ENCODE measurements around the gene PLEKHH2.
"Not testable (repeated sequence)": the region's sequence is repeated elsewhere in the genome, so short reads cannot be mapped to it uniquely, and the experiment has no call there.

PLEKHH2 gene

GRCh38 chr2:43648994-43649701, 12.1 kb downstream of the PLEKHH2 start:
- Histone ChIP-seq H3K9ac (ENCODE audit: low read length) (no peak overlapping the region), H3K9me3 (ENCODE audit: control insufficient read depth, low read depth, low read length) (no peaks in the 10 kb centered on the region), H3K4me3 (ENCODE audit: low read length) (no peak overlapping the region), H3K27ac (ENCODE audit: low read length) (no peak overlapping the region), H3K27me3 (ENCODE audit: control insufficient read depth, insufficient read depth, low read length) (no peaks in the 10 kb centered on the region), H3K36me3 (ENCODE audit: control insufficient read depth, low read depth, low read length) (no peaks in the 10 kb centered on the region), H3K4me1 (ENCODE audit: control insufficient read depth, low read depth, low read length) (no peaks in the 10 kb centered on the region)

- Histone ChIP-seq H3K4me1 (ENCODE audit: control insufficient read depth, low read depth, low read length) (no peaks in the 10 kb centered on the region), H3K4me3 (ENCODE audit: low read length) (no peak overlapping the region), H3K36me3 (ENCODE audit: control insufficient read depth, low read depth, low read length) (no peaks in the 10 kb centered on the region), H3K9me3 (ENCODE audit: control insufficient read depth, low read depth, low read length) (no peaks in the 10 kb centered on the region), H3K9ac (ENCODE audit: low read length) (no peak overlapping the region), H3K27ac (ENCODE audit: low read length) (no peak overlapping the region), H3K27me3 (ENCODE audit: control insufficient read depth, insufficient read depth, low read length) (no peaks in the 10 kb centered on the region)
Observed at GRCh38 chr2:43653506-43653905, 16.4 kb downstream of the PLEKHH2 start.

GRCh38 chr2:43657241-43657640, 20.2 kb downstream of the PLEKHH2 start:
- no peaks in the 10 kb centered on the region for H3K36me3 ChIP-seq (ENCODE audit: control insufficient read depth, low read depth, low read length)
- H3K27ac ChIP-seq (ENCODE audit: low read length): no peak overlapping the region
- H3K9ac ChIP-seq (ENCODE audit: low read length): no peak overlapping the region
- no peaks in the 10 kb centered on the region for H3K27me3 ChIP-seq (ENCODE audit: control insufficient read depth, insufficient read depth, low read length)
- H3K4me1 ChIP-seq (ENCODE audit: control insufficient read depth, low read depth, low read length): no peaks in the 10 kb centered on the region
- no peak overlapping the region for H3K4me3 ChIP-seq (ENCODE audit: low read length)
- no peaks in the 10 kb centered on the region for H3K9me3 ChIP-seq (ENCODE audit: control insufficient read depth, low read depth, low read length)

GRCh38 chr2:43675646-43676321, 38.7 kb downstream of the PLEKHH2 start:
- Histone ChIP-seq H3K9me3 (ENCODE audit: control insufficient read depth, low read depth, low read length) (no peaks in the 10 kb centered on the region), H3K27ac (ENCODE audit: low read length) (no peak overlapping the region), H3K9ac (ENCODE audit: low read length) (no peak overlapping the region), H3K36me3 (ENCODE audit: control insufficient read depth, low read depth, low read length) (no peaks in the 10 kb centered on the region), H3K4me3 (ENCODE audit: low read length) (no peak overlapping the region), H3K4me1 (ENCODE audit: control insufficient read depth, low read depth, low read length) (no peaks in the 10 kb centered on the region), H3K27me3 (ENCODE audit: control insufficient read depth, insufficient read depth, low read length) (no peaks in the 10 kb centered on the region)

GRCh38 chr2:43676322-43677050, 39.4 kb downstream of the PLEKHH2 start, which contains the start of gene C1GALT1C1L:
TSS of gene C1GALT1C1L (minus strand) at chr2:43676429. CDS start at chr2:43676322, 107 bp downstream.
- H3K36me3 ChIP-seq (ENCODE audit: control insufficient read depth, low read depth, low read length): no peaks in the 10 kb centered on the region
- no peak within 1 kb of the TSS for H3K9ac ChIP-seq (ENCODE audit: low read length)
- H3K4me3 ChIP-seq (ENCODE audit: low read length): no peak within 1 kb of the TSS
- no peaks in the 10 kb centered on the region for H3K4me1 ChIP-seq (ENCODE audit: control insufficient read depth, low read depth, low read length)
- no peaks in the 10 kb centered on the region for H3K9me3 ChIP-seq (ENCODE audit: control insufficient read depth, low read depth, low read length)
- H3K27ac ChIP-seq (ENCODE audit: low read length): no peak within 1 kb of the TSS
- H3K27me3 ChIP-seq (ENCODE audit: control insufficient read depth, insufficient read depth, low read length): no peaks in the 10 kb centered on the region

GRCh38 chr2:43677783-43678182, 40.7 kb downstream of the PLEKHH2 start:
- not testable (repeated sequence) for H3K9ac ChIP-seq (ENCODE audit: low read length); H3K4me1 ChIP-seq (ENCODE audit: control insufficient read depth, low read depth, low read length); H3K27me3 ChIP-seq (ENCODE audit: control insufficient read depth, insufficient read depth, low read length); H3K36me3 ChIP-seq (ENCODE audit: control insufficient read depth, low read depth, low read length); H3K27ac ChIP-seq (ENCODE audit: low read length); H3K9me3 ChIP-seq (ENCODE audit: control insufficient read depth, low read depth, low read length); H3K4me3 ChIP-seq (ENCODE audit: low read length)

- Histone ChIP-seq H3K27ac (ENCODE audit: low read length) (no peak overlapping the region), H3K4me1 (ENCODE audit: control insufficient read depth, low read depth, low read length) (no peaks in the 10 kb centered on the region), H3K9me3 (ENCODE audit: control insufficient read depth, low read depth, low read length) (no peaks in the 10 kb centered on the region), H3K27me3 (ENCODE audit: control insufficient read depth, insufficient read depth, low read length) (no peaks in the 10 kb centered on the region), H3K9ac (ENCODE audit: low read length) (no peak overlapping the region), H3K4me3 (ENCODE audit: low read length) (no peak overlapping the region), H3K36me3 (ENCODE audit: control insufficient read depth, low read depth, low read length) (no peaks in the 10 kb centered on the region)
Observed at GRCh38 chr2:43685357-43685756, 48.3 kb downstream of the PLEKHH2 start.

GRCh38 chr2:43689999-43690398, 52.9 kb downstream of the PLEKHH2 start:
- no peaks in the 10 kb centered on the region for H3K4me1 ChIP-seq (ENCODE audit: control insufficient read depth, low read depth, low read length)
- no peaks in the 10 kb centered on the region for H3K9me3 ChIP-seq (ENCODE audit: control insufficient read depth, low read depth, low read length)
- H3K4me3 ChIP-seq (ENCODE audit: low read length): no peak overlapping the region
- H3K9ac ChIP-seq (ENCODE audit: low read length): no peak overlapping the region
- H3K27me3 ChIP-seq (ENCODE audit: control insufficient read depth, insufficient read depth, low read length): no peaks in the 10 kb centered on the region
- no peaks in the 10 kb centered on the region for H3K36me3 ChIP-seq (ENCODE audit: control insufficient read depth, low read depth, low read length)
- H3K27ac ChIP-seq (ENCODE audit: low read length): no peak overlapping the region

- no peak overlapping the region for H3K27ac ChIP-seq (ENCODE audit: low read length)
- H3K9ac ChIP-seq (ENCODE audit: low read length): no peak overlapping the region
- no peaks in the 10 kb centered on the region for H3K27me3 ChIP-seq (ENCODE audit: control insufficient read depth, insufficient read depth, low read length)
- H3K36me3 ChIP-seq (ENCODE audit: control insufficient read depth, low read depth, low read length): no peaks in the 10 kb centered on the region
- H3K4me3 ChIP-seq (ENCODE audit: low read length): no peak overlapping the region
- no peaks in the 10 kb centered on the region for H3K9me3 ChIP-seq (ENCODE audit: control insufficient read depth, low read depth, low read length)
- H3K4me1 ChIP-seq (ENCODE audit: control insufficient read depth, low read depth, low read length): no peaks in the 10 kb centered on the region
Observed at GRCh38 chr2:43692428-43692994, 55.5 kb downstream of the PLEKHH2 start.

- not testable (repeated sequence) for H3K27ac ChIP-seq (ENCODE audit: low read length); H3K4me3 ChIP-seq (ENCODE audit: low read length); H3K36me3 ChIP-seq (ENCODE audit: control insufficient read depth, low read depth, low read length); H3K4me1 ChIP-seq (ENCODE audit: control insufficient read depth, low read depth, low read length); H3K9ac ChIP-seq (ENCODE audit: low read length); H3K9me3 ChIP-seq (ENCODE audit: control insufficient read depth, low read depth, low read length); H3K27me3 ChIP-seq (ENCODE audit: control insufficient read depth, insufficient read depth, low read length)
Observed at GRCh38 chr2:43698140-43698539, 61.1 kb downstream of the PLEKHH2 start.

GRCh38 chr2:43699761-43700160, 62.7 kb downstream of the PLEKHH2 start:
- no peaks in the 10 kb centered on the region for H3K36me3 ChIP-seq (ENCODE audit: control insufficient read depth, low read depth, low read length)
- no peak overlapping the region for H3K9ac ChIP-seq (ENCODE audit: low read length)
- H3K27me3 ChIP-seq (ENCODE audit: control insufficient read depth, insufficient read depth, low read length): no peaks in the 10 kb centered on the region
- H3K4me3 ChIP-seq (ENCODE audit: low read length): no peak overlapping the region
- H3K4me1 ChIP-seq (ENCODE audit: control insufficient read depth, low read depth, low read length): no peaks in the 10 kb centered on the region
- no peaks in the 10 kb centered on the region for H3K9me3 ChIP-seq (ENCODE audit: control insufficient read depth, low read depth, low read length)
- no peak overlapping the region for H3K27ac ChIP-seq (ENCODE audit: low read length)
